HG03060 (cell line): ENCODE measurements around the gene OAS3.
"Not testable (repeated sequence)": the region's sequence is repeated elsewhere in the genome, so short reads cannot be mapped to it uniquely, and the experiment has no call there.

Source experiments
- ATAC-seq: cut with Tn5 transposase; IDR thresholded peaks from one replicate; pipeline ENCODE4 v1.9.1; 2021; ENCODE audit warnings: low read depth, moderate number of reproducible peaks; ENCODE audit not compliant: unreplicated experiment

Gene OAS3

GRCh38 chr12:112926416-112927033 lies 11.7 kb upstream of the OAS3 start:
- not testable (repeated sequence) for ATAC-seq

GRCh38 chr12:112927475-112927874 lies 10.8 kb upstream of the OAS3 start:
- no peak for ATAC-seq

GRCh38 chr12:112927925-112928324 lies 10.3 kb upstream of the OAS3 start:
- no peak for ATAC-seq

- ATAC-seq, result no peak
These were observed 9.3 kb upstream of the OAS3 start for GRCh38 chr12:112928978-112929377.

- ATAC-seq, result no peak
These were observed 8.6 kb upstream of the OAS3 start for GRCh38 chr12:112929715-112930114.

GRCh38 chr12:112930350-112930749 lies 7.9 kb upstream of the OAS3 start:
- ATAC-seq, result no peak

- no peak for ATAC-seq
These were observed 5.7 kb upstream of the OAS3 start for GRCh38 chr12:112932485-112933128.

GRCh38 chr12:112933129-112933505 lies 5.2 kb upstream of the OAS3 start:
- ATAC-seq, result no peak

GRCh38 chr12:112936264-112936663 lies 2.0 kb upstream of the OAS3 start:
- no peak for ATAC-seq

- no peak for ATAC-seq
These were observed 1.3 kb upstream of the OAS3 start for GRCh38 chr12:112936927-112937326.

- ATAC-seq, result no peak
These were observed 477 bp downstream of the OAS3 start for GRCh38 chr12:112938751-112939150.

- ATAC-seq, result peak; percentile 70
These were observed 1.6 kb downstream of the OAS3 start for GRCh38 chr12:112939761-112940381.

GRCh38 chr12:112941528-112942335 lies 3.5 kb downstream of the OAS3 start:
- no peak for ATAC-seq

GRCh38 chr12:112942572-112942971 lies 4.3 kb downstream of the OAS3 start:
- no peak for ATAC-seq

- ATAC-seq, result no peak
These were observed 5.9 kb downstream of the OAS3 start for GRCh38 chr12:112944024-112944690.

GRCh38 chr12:112945515-112945914 lies 7.2 kb downstream of the OAS3 start:
- no peak for ATAC-seq

GRCh38 chr12:112946236-112947000 lies 8.1 kb downstream of the OAS3 start:
- no peak for ATAC-seq

GRCh38 chr12:112947314-112947713 lies 9.0 kb downstream of the OAS3 start:
- ATAC-seq, result no peak

GRCh38 chr12:112947761-112948160 lies 9.5 kb downstream of the OAS3 start:
- ATAC-seq, result no peak

- no peak for ATAC-seq
These were observed 10.5 kb downstream of the OAS3 start for GRCh38 chr12:112948806-112949205.
